ENCODE data around the gene PHLDA1.

DNA sequence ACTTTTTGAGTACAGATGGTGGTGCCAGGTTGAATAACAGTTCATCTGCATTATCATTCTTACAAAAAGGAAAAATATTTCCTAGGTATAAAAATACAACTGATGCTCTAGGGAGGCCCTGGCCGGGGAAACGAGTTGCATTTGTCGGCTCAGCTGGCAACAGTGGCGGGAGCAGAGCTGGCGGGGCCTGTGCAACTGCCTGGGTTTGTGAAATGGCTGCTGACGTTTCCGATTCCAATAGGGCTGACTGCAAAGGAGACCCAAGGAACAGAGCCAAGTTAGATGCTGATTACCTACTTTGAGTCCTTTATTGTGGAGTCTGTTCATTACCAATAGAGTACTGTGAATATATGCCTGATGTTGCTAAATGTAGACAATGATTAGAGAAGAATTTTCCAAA lies 25.8 kb upstream of the PHLDA1 start:
- TF ChIP-seq, protein P1, sequence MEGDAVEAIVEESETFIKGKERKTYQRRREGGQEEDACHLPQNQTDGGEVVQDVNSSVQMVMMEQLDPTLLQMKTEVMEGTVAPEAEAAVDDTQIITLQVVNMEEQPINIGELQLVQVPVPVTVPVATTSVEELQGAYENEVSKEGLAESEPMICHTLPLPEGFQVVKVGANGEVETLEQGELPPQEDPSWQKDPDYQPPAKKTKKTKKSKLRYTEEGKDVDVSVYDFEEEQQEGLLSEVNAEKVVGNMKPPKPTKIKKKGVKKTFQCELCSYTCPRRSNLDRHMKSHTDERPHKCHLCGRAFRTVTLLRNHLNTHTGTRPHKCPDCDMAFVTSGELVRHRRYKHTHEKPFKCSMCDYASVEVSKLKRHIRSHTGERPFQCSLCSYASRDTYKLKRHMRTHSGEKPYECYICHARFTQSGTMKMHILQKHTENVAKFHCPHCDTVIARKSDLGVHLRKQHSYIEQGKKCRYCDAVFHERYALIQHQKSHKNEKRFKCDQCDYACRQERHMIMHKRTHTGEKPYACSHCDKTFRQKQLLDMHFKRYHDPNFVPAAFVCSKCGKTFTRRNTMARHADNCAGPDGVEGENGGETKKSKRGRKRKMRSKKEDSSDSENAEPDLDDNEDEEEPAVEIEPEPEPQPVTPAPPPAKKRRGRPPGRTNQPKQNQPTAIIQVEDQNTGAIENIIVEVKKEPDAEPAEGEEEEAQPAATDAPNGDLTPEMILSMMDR (IDR thresholded peaks at IDR 0.05), result no peak
- TF ChIP-seq EP300 (IDR thresholded peaks at IDR 0.05) (no peak), POLR2A (IDR thresholded peaks at IDR 0.05) (no peak)
